Common myeloid progenitor, CD34-positive (primary cell): Measurements from ENCODE around the gene GFER.

ENCODE experiments used
- CTCF ChIA-PET: fragments of 350-600 bp; sonication (Branson Sonifier 250); formaldehyde crosslinking; loops from one replicate; lab custom pipeline; 2021; ENCODE audit warnings: antibody characterized with exemption; lab: Charles Lee
- POLR2A ChIA-PET: fragments of 350-600 bp; sonication (Branson Sonifier 250); formaldehyde crosslinking; loops from one replicate; lab custom pipeline; 2021; ENCODE audit warnings: antibody characterized with exemption; lab: Charles Lee
- DNase-seq, 3 donors: peaks; one replicate each; pipeline versions ENCODE4 v3.0.0 to v3.0.0-alpha.2; 2013
- H3K27ac ChIP-seq, 2 experiments: 1 replicate in 1 of 2; 2 replicates in 1 of 2; pipeline ENCODE4 v1.7.0; 2013; ENCODE audit warnings: inconsistent platforms in 2 of 2, low read length in 2 of 2, mild to moderate bottlenecking in 2 of 2, low read depth in 1 of 2, moderate library complexity in 1 of 2; ENCODE audit not compliant: severe bottlenecking in 2 of 2, insufficient read depth in 1 of 2, poor library complexity in 1 of 2
- H3K27me3 ChIP-seq, 5 experiments: replicated peaks in 2 of 5; 1 replicate in 3 of 5; 2 replicates in 2 of 5; pipeline versions ENCODE4 v1.6.1 to v1.7.0; 2013; ENCODE audit warnings: low read length in 4 of 5, mild to moderate bottlenecking in 2 of 5, moderate library complexity in 2 of 5, inconsistent platforms in 1 of 5; ENCODE audit not compliant: insufficient read depth in 5 of 5, control insufficient read depth in 4 of 5
- H3K36me3 ChIP-seq, 4 experiments: 1 replicate in 2 of 4; 2 replicates in 2 of 4; pipeline versions ENCODE4 v1.6.1 to v1.7.0; 2013; ENCODE audit warnings: low read length in 3 of 4, control low read depth in 1 of 4, mild to moderate bottlenecking in 1 of 4; ENCODE audit not compliant: control insufficient read depth in 4 of 4, insufficient read depth in 4 of 4
- H3K4me1 ChIP-seq, 4 experiments: 1 replicate in 3 of 4; 2 replicates in 1 of 4; pipeline versions ENCODE4 v1.6.1 to v1.7.1; 2013; ENCODE audit warnings: low read length in 3 of 4, mild to moderate bottlenecking in 3 of 4, control low read depth in 1 of 4, inconsistent platforms in 1 of 4, moderate library complexity in 1 of 4; ENCODE audit not compliant: control insufficient read depth in 4 of 4, insufficient read depth in 4 of 4; ENCODE audit errors: control extremely low read depth in 1 of 4
- H3K4me3 ChIP-seq, 7 experiments: 1 replicate in 4 of 7; 2 replicates in 3 of 7; pipeline versions ENCODE4 v1.5.1 to v1.7.0; 2013; ENCODE audit warnings: mild to moderate bottlenecking in 7 of 7, low read length in 6 of 7, moderate library complexity in 6 of 7, inconsistent platforms in 2 of 7, low read depth in 2 of 7, control low read depth in 1 of 7; ENCODE audit not compliant: insufficient read depth in 4 of 7, control insufficient read depth in 1 of 7; ENCODE audit errors: extremely low read depth in 1 of 7
- H3K9me3 ChIP-seq, 5 experiments: 1 replicate in 4 of 5; 2 replicates in 1 of 5; pipeline versions ENCODE4 v1.6.1 to v1.7.1; 2013; ENCODE audit warnings: low read length in 4 of 5, mild to moderate bottlenecking in 2 of 5, inconsistent platforms in 1 of 5, low read depth in 1 of 5, moderate library complexity in 1 of 5; ENCODE audit not compliant: control insufficient read depth in 4 of 5, insufficient read depth in 2 of 5; ENCODE audit errors: control extremely low read depth in 1 of 5
- WGBS: methylation state at CpG from one replicate; pipeline ENCODE4 v1.1.5; 2013; ENCODE audit not compliant: insufficient coverage; 5-methylcytosine and 5-hydroxymethylcytosine counted together

Gene GFER

DNA sequence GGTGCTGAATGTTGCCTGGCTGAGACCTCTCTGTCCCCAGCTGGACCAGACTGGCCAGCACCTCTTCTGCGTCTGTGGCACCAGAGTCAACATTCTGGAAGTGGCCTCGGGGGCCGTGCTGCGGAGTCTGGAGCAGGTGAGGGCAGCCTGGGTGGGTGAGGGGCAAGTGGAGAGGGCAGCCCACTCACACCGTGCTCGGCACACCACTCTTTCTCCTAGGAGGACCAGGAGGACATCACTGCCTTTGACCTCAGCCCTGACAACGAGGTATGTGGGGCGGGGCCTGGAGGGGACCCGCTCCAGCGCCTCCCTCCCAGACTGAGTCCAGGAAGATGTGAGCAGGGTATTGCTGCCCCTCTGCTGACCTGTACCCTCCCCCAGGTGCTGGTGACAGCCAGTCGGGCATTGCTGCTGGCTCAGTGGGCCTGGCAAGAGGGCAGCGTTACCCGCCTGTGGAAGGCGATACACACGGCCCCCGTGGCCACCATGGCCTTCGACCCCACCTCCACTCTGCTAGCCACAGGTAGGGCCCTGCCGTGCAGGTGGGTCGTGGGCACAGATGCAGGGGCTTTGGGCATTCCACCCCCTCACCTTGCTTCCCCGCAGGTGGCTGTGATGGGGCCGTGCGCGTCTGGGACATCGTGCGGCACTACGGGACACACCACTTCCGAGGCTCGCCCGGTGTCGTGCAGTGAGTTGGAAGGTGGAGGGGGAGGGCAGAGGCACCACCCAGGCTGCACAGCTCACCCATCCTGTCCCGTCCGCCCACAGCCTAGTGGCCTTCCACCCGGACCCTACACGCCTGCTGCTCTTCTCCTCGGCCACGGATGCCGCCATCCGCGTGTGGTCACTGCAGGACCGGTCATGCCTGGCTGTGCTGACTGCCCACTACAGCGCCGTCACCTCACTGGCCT lies 9.6 kb upstream of the GFER start:
- Histone ChIP-seq H3K4me1 (peaks cover 0 to 24% (median 22%) of the 10 kb centered on the region in 4 experiments), H3K27me3 (peaks cover 0 to 21% (median 3%) of the 10 kb centered on the region in 5 experiments), H3K36me3 (peaks cover 2 to 49% (median 37%) of the 10 kb centered on the region in 4 experiments), H3K9me3 (peaks cover 0 to 3% (median 0%) of the 10 kb centered on the region in 5 experiments), H3K4me3 (no peak overlapping the region), H3K27ac (no peak overlapping the region)
- WGBS: 99% methylated on average over 30 of the region's 42 CpGs
- ChIA-PET POLR2A (interaction anchor here (1.4 kb wide), 1 partner anchor 10 kb away, joined by 6 read pairs; the partner anchor contains the start of gene RPS2), CTCF (no interaction called here)
- no peak for DNase-seq

DNA sequence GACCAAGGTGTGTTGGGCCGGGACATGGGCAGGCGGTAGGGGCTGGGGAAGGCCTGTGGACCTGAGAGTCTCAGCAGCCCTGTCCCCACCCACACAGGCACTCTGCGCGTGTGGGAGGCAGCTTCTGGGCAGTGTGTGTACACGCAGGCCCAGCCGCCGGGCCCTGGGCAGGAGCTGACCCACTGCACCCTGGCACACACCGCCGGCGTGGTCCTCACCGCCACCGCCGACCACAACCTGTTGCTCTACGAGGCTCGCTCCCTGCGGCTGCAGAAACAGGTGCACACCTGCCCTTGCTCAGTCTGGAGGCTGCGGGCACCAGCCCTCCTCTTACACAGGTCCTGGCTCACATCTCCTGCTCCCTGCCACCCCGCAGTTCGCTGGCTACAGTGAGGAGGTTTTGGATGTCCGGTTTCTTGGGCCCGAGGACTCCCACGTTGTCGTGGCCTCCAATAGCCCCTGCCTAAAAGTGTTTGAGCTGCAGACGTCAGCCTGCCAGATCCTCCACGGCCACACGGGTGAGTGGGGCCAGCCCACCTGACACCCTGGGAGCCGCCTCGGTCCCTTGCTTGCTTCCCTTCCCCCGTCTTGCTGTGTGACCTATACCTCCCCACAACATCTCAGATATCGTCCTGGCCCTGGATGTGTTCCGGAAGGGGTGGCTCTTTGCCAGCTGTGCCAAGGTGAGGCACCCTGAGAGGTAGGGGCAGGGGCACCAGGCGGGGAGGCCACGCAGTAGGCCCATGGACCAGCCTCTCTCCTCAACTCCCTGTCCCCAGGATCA lies 8.4 kb upstream of the GFER start:
- ChIA-PET CTCF (interaction anchor here (1.6 kb wide), 1 partner anchor 28 kb away, joined by 6 read pairs; no protein-coding TSS in a partner anchor), POLR2A (interaction anchor here (1.4 kb wide), 1 partner anchor 11 kb away, joined by 6 read pairs; the partner anchor contains the start of gene RPS2)
- no peak overlapping the region for H3K4me3 ChIP-seq
- WGBS: 97% methylated on average over 25 of the region's 33 CpGs
- H3K4me1 ChIP-seq: peaks cover 0 to 28% (median 26%) of the 10 kb centered on the region in 4 experiments
- no peak overlapping the region for H3K27ac ChIP-seq
- H3K27me3 ChIP-seq: peaks cover 0 to 33% (median 10%) of the 10 kb centered on the region in 5 experiments
- no peak for DNase-seq
- H3K36me3 ChIP-seq: peaks cover 2 to 49% (median 37%) of the 10 kb centered on the region in 4 experiments
- H3K9me3 ChIP-seq: peaks cover 0 to 3% (median 0%) of the 10 kb centered on the region in 5 experiments

- 96% methylated on average over 8 of the region's 8 CpGs for WGBS
- H3K27me3 ChIP-seq: peaks cover 0 to 39% (median 13%) of the 10 kb centered on the region in 5 experiments
Measured at GRCh38 chr16:1976216-1976520, 7.8 kb upstream of the GFER start.

GRCh38 chr16:1976951-1977874 lies 6.8 kb upstream of the GFER start:
- Histone ChIP-seq H3K36me3 (peaks cover 2 to 49% (median 37%) of the 10 kb centered on the region in 4 experiments), H3K9me3 (peaks cover 0 to 3% (median 0%) of the 10 kb centered on the region in 5 experiments), H3K27ac (no peak overlapping the region), H3K27me3 (peaks cover 0 to 49% (median 22%) of the 10 kb centered on the region in 5 experiments), H3K4me3 (no peak overlapping the region), H3K4me1 (peaks cover 0 to 17% (median 15%) of the 10 kb centered on the region in 4 experiments)
- ChIA-PET POLR2A (no interaction called here), CTCF (interaction anchor here (1.1 to 1.6 kb wide), 3 partner anchors 26 to 48 kb away, joined by 3 to 6 read pairs (median 3); no protein-coding TSS in a partner anchor)
- DNase-seq: no peak
- WGBS: 95% methylated on average over 32 of the region's 33 CpGs

More at GRCh38 chr16:1976216-1976520, 7.8 kb upstream of the GFER start:
- Histone ChIP-seq H3K4me1 (peaks cover 0 to 25% (median 21%) of the 10 kb centered on the region in 4 experiments), H3K36me3 (peaks cover 2 to 49% (median 37%) of the 10 kb centered on the region in 4 experiments), H3K27ac (no peak overlapping the region), H3K4me3 (no peak overlapping the region), H3K9me3 (peaks cover 0 to 3% (median 0%) of the 10 kb centered on the region in 5 experiments)
- CTCF ChIA-PET: interaction anchor here (1.1 to 1.6 kb wide), 2 partner anchors 28 to 47 kb away, joined by 3 to 6 read pairs; no protein-coding TSS in a partner anchor
- no peak for DNase-seq
- POLR2A ChIA-PET: interaction anchor here (1.4 kb wide), 1 partner anchor 11 kb away, joined by 6 read pairs; the partner anchor contains the start of gene RPS2

- WGBS: 99% methylated on average over 16 of the region's 18 CpGs
- ChIA-PET POLR2A (no interaction called here), CTCF (interaction anchor here (1.2 kb wide), 1 partner anchor 28 kb away, joined by 3 read pairs; no protein-coding TSS in a partner anchor)
- H3K27me3 ChIP-seq: peaks cover 0 to 56% (median 28%) of the 10 kb centered on the region in 5 experiments
- DNase-seq: no peak
- no peak overlapping the region for H3K27ac ChIP-seq
- H3K4me1 ChIP-seq: peaks cover 0 to 13% (median 9%) of the 10 kb centered on the region in 4 experiments
- peaks cover 0 to 3% (median 0%) of the 10 kb centered on the region in 5 experiments for H3K9me3 ChIP-seq
- H3K4me3 ChIP-seq: no peak overlapping the region
- peaks cover 2 to 49% (median 37%) of the 10 kb centered on the region in 4 experiments for H3K36me3 ChIP-seq
Measured at GRCh38 chr16:1977875-1978268, 6.1 kb upstream of the GFER start.
